ENCODE measurements around the gene POLR2F.

POLR2F gene

DNA sequence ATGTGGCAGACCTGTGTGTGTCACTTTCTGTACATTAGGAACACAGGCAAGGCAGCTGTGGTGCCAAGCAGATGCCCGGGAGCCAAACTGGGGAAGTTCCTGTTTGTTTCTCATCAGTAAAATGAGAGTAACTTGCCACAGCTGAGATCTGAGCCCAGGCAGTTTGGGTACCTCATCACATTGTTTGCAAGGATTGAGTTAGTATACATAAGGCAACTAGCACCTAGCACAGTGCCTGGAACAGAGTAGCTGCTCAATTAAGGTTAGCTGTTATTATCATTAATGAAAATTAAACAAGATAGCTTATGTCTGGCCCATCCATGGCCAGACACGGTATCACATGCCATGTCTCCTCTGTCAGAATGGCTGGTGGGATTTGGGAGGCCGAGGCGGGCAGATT lies 23.0 kb downstream of the POLR2F start:
- TF ChIP-seq ZNF274 (IDR thresholded peaks at IDR 0.05; ENCODE audit: low read depth, low read length) = no peak

DNA sequence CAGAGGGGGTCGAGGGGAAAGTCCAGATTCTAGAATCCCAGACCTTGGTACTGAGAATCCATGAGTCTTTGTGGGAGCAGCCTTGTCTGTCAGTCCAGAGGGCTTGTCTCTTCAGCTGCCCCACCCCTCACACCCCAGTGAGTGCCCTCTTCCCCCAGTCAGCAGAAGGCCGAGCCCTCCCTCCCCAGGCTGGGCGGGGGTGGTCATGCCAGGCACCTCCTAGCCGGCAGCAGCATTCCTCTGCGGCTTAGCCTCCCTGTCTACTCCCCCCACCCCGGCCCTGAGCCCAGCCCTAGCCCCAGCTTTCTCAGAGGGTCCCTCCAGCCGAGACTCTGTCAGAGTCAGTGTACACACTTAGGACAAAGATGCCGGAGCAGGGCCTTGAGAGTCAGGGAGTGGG lies 26.3 kb downstream of the POLR2F start:
- TF ChIP-seq ZNF274 (IDR thresholded peaks at IDR 0.05; ENCODE audit: low read depth, low read length) = no peak
- H3K4me3 ChIP-seq (ENCODE audit: low read length) = no peak overlapping the region

More for the DNA sequence above, 23.0 kb downstream of the POLR2F start:
- no peak overlapping the region for H3K4me3 ChIP-seq (ENCODE audit: low read length)

- TF ChIP-seq ZNF274 (IDR thresholded peaks at IDR 0.05; ENCODE audit: low read depth, low read length) = no peak
- no peak overlapping the region for H3K4me3 ChIP-seq (ENCODE audit: low read length)
These were observed 27.9 kb downstream of the POLR2F start for GRCh38 chr22:37981282-37982011.

DNA sequence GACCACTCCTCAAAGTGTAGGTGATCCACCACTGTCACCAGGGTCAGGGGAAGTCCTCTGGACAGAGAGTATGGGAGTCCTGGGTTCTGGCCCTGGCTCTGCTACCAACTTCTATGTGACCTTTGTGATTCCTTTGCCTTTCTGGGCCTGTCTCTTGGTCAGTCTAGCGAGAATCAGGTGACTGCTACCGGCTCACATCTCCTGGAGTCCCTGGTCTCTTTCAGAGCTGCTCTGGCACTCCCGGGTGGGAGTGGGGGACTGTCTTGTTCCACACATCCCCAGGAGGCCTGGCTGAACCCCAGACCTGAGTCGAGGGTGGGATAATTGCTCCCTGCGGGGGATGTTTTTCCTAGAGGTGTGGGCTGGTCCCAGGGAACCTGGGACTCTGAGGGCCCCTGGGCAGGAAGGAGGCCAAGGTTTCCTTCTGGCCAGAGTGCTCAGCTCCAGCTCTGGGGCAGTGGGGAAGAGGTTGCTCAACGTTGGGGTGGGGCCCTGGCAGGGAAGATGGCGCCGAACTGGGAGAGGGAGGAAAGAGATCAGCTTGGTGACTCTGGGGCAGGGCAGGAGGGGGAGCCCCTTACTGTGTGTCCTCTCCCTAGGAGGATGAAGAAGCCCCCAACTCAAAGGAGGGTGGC lies 28.8 kb downstream of the POLR2F start:
- no peak for TF ChIP-seq ZNF274 (IDR thresholded peaks at IDR 0.05; ENCODE audit: low read depth, low read length)
- H3K4me3 ChIP-seq (ENCODE audit: low read length) = no peak overlapping the region

- no peak for TF ChIP-seq ZNF274 (IDR thresholded peaks at IDR 0.05; ENCODE audit: low read depth, low read length)
- H3K4me3 ChIP-seq (ENCODE audit: low read length) = no peak overlapping the region
These were observed 29.7 kb downstream of the POLR2F start for GRCh38 chr22:37982938-37983859.

DNA sequence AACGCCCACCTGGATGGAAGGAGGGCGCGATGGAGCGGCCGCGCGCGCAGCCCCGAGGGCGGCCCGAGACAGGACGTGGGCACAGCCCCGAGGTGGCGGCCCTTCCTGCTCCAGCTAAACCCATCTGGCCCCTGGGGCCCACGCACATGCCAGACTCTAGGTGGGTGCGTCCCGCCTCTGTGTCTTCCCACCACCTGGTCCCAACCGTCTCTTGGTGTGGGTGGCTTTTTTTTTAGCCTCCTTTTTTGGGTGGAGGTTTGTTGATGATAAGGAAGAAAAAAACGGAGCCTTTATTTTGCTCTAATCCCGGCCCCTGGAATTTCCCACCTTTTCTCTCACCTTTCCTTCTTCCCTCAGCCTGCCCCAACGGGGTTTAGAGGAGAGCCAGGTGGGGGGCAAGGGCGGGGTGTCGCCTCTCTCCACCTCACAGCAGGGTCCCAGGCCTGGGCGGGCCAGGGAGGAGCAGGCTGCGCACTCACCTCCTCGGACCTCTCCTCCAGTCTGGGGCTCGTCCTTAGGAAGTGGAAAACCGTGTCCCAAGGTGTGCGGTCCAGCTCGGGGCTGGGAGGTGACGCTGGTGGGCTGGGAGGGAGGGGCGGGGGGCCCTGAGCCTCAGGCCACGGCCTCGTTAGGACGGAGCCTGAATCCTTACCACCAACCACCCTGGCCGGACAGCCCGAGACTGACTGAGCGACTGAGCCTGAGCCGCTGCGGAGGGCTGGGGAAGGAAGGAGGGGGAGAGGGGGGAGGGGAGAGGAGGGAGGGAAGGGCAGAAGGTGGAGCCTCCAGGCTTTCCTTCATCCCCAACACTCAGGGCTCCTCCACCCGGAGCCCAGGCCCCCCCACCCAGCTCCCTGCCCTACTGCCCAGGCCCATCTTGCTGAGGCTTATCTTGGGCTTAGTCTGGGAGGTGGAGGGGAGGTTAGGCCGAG lies 30.6 kb downstream of the POLR2F start, which contains the start of gene SOX10:
Gene SOX10, minus strand, starts transcription at position 696 of the 932 bp plus-strand sequence. CDS start 771 bp downstream, outside the sequence.
- TF ChIP-seq ZNF274 (IDR thresholded peaks at IDR 0.05; ENCODE audit: low read depth, low read length) = no peak
- H3K4me3 ChIP-seq (ENCODE audit: low read length) = no peak within 1 kb of the TSS

- TF ChIP-seq ZNF274 (IDR thresholded peaks at IDR 0.05; ENCODE audit: low read depth, low read length) = no peak
- H3K4me3 ChIP-seq (ENCODE audit: low read length) = no peak overlapping the region
These were observed 31.6 kb downstream of the POLR2F start for GRCh38 chr22:37985050-37985585.

GRCh38 chr22:37985751-37986281 lies 32.3 kb downstream of the POLR2F start:
- no peak overlapping the region for H3K4me3 ChIP-seq (ENCODE audit: low read length)
- no peak for TF ChIP-seq ZNF274 (IDR thresholded peaks at IDR 0.05; ENCODE audit: low read depth, low read length)

DNA sequence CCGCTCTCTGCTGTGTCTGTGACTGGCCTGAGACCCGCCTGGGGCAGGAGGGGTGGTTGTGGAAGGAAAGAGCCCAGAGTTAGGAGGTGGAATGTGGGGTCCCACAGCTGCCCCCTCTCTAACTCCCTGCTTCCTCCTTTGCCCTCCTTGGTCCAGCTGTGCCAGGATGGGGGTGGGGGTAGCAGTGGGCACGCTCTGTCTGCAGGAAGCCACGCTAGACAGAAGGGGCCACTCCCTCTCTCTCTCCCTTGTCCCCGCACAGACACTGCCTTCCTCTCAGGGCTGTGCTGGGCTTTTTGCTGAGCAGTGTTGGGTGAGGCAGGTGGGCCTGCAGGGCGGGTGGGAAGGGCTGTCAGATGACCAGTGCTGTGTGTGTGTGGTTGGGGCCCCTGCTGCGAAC lies 32.9 kb downstream of the POLR2F start:
- TF ChIP-seq ZNF274 (IDR thresholded peaks at IDR 0.05; ENCODE audit: low read depth, low read length) = no peak
- H3K4me3 ChIP-seq (ENCODE audit: low read length) = no peak overlapping the region

DNA sequence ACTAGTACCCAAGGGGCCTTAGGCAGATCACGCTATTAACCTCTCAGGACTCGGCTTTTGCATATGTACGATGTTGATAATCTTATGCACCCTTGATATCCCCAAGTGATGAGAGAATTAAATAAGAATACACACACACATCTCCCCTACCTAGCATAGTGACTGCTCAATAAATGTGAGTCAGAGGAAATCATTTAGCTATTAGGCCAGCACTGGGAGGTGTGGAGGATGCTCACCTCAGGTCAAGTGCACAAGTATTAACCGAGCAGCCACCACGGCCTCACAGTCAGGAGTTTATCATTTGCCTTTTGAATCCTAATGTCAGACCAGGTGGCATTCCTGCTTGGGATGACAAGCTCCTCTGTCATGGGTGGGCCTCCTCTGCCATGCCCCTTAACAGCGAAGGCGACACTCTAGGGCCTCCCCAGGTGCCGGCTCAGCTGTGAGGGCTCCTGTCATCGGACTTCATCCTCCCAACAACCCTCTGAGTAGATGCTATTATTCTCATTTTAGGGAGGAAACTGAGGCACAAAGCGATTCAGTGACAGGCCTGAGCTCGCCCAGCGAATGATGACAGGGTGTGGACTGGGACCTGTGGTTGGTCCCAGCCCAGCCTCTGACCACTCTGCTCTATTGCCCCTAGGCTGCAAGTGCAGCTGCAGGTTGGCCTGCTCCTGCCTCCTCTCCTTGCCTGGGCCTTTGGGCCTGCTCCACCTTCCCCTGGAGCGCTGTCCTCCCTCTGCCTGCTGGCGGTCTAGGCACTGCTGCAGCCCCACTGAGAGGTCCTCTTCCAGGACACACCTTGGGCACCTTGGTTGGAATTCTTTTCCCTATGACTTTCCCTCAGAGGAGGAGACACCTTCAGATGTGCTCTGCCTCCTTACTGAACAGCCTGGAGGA lies 35.9 kb downstream of the POLR2F start:
- H3K4me3 ChIP-seq (ENCODE audit: low read length) = no peak overlapping the region
- no peak for TF ChIP-seq ZNF274 (IDR thresholded peaks at IDR 0.05; ENCODE audit: low read depth, low read length)

DNA sequence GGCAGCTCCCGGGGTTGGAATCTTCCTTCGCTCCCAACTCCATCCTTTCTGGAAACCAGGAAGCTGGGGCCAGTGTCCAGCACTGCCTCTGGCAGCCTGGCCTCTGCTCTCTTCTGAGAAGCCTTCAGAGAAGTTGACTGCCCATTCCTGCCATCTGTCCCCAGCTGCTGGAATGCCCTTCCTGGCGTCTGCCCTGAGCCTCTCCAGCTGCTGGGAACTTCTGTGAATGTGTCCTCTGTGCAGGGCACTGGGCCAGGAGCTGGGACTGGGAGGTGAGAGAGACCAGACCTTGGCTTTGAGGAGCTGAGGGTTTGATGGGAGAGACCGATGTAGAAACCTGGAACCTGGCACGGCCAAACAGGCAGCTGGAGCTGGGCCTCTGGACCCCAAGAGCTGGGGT lies 36.8 kb downstream of the POLR2F start:
- no peak overlapping the region for H3K4me3 ChIP-seq (ENCODE audit: low read length)
- no peak for TF ChIP-seq ZNF274 (IDR thresholded peaks at IDR 0.05; ENCODE audit: low read depth, low read length)

DNA sequence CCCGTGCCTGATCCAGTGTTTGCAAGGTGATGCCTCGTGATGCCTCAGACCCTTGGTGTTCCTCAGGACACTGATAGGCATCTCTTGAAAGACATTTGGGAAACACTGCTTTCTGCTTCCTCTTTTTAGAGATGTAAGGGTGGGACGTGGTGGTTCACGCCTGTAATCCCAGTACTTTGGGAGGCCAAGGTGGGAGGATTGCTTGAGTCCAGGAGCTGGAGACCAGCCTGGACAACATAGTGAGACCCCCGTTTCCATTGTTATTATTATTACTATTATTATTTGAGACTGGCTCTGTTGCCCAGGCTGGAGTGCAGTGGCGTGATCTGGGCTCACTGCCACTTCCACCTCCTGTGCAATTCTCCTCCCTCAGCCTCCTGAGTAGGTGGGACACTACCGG lies 37.4 kb downstream of the POLR2F start:
- TF ChIP-seq ZNF274 (IDR thresholded peaks at IDR 0.05; ENCODE audit: low read depth, low read length) = no peak
- no peak overlapping the region for H3K4me3 ChIP-seq (ENCODE audit: low read length)

All from GM08714 (cell line).